Measurements from ENCODE around the gene VSTM4.

GRCh38 chr10:49090189-49090575 is 25.1 kb downstream of the VSTM4 start:
- TF ChIP-seq CTCF (IDR thresholded peaks at IDR 0.05) (no peak), SMC3 (IDR thresholded peaks at IDR 0.05; ENCODE audit: low read depth, low read length) (no peak), RXRA (IDR thresholded peaks at IDR 0.05; ENCODE audit: borderline replicate concordance, low read depth) (no peak), CHD2 (IDR thresholded peaks at IDR 0.05; ENCODE audit: low read length, partially characterized antibody) (no peak), RFX5 (IDR thresholded peaks at IDR 0.05; ENCODE audit: low read length) (no peak), TAF1 (IDR thresholded peaks at IDR 0.05; ENCODE audit: borderline replicate concordance, low read depth, low read length) (no peak), USF1 (IDR thresholded peaks at IDR 0.05; ENCODE audit: borderline replicate concordance, low read depth) (no peak)
- TF ChIP-seq, protein P1, sequence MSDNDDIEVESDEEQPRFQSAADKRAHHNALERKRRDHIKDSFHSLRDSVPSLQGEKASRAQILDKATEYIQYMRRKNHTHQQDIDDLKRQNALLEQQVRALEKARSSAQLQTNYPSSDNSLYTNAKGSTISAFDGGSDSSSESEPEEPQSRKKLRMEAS (IDR thresholded peaks at IDR 0.05; ENCODE audit: low read depth) = no peak
- TF ChIP-seq, protein P2, sequence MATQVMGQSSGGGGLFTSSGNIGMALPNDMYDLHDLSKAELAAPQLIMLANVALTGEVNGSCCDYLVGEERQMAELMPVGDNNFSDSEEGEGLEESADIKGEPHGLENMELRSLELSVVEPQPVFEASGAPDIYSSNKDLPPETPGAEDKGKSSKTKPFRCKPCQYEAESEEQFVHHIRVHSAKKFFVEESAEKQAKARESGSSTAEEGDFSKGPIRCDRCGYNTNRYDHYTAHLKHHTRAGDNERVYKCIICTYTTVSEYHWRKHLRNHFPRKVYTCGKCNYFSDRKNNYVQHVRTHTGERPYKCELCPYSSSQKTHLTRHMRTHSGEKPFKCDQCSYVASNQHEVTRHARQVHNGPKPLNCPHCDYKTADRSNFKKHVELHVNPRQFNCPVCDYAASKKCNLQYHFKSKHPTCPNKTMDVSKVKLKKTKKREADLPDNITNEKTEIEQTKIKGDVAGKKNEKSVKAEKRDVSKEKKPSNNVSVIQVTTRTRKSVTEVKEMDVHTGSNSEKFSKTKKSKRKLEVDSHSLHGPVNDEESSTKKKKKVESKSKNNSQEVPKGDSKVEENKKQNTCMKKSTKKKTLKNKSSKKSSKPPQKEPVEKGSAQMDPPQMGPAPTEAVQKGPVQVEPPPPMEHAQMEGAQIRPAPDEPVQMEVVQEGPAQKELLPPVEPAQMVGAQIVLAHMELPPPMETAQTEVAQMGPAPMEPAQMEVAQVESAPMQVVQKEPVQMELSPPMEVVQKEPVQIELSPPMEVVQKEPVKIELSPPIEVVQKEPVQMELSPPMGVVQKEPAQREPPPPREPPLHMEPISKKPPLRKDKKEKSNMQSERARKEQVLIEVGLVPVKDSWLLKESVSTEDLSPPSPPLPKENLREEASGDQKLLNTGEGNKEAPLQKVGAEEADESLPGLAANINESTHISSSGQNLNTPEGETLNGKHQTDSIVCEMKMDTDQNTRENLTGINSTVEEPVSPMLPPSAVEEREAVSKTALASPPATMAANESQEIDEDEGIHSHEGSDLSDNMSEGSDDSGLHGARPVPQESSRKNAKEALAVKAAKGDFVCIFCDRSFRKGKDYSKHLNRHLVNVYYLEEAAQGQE (IDR thresholded peaks at IDR 0.05; ENCODE audit: low read depth, low read length) = no peak
